NOMO-1 (cell line): ENCODE results near the gene WNT9A.
"Not testable (repeated sequence)": the region's sequence is repeated elsewhere in the genome, so short reads cannot be mapped to it uniquely, and the experiment has no call there.

Experiments
- DNase-seq, 2 experiments: peaks; one replicate each; lab custom pipeline; 2025; ENCODE audit not compliant: unreplicated experiment in 2 of 2; lab: John Stamatoyannopoulos, UW

Gene WNT9A

DNA sequence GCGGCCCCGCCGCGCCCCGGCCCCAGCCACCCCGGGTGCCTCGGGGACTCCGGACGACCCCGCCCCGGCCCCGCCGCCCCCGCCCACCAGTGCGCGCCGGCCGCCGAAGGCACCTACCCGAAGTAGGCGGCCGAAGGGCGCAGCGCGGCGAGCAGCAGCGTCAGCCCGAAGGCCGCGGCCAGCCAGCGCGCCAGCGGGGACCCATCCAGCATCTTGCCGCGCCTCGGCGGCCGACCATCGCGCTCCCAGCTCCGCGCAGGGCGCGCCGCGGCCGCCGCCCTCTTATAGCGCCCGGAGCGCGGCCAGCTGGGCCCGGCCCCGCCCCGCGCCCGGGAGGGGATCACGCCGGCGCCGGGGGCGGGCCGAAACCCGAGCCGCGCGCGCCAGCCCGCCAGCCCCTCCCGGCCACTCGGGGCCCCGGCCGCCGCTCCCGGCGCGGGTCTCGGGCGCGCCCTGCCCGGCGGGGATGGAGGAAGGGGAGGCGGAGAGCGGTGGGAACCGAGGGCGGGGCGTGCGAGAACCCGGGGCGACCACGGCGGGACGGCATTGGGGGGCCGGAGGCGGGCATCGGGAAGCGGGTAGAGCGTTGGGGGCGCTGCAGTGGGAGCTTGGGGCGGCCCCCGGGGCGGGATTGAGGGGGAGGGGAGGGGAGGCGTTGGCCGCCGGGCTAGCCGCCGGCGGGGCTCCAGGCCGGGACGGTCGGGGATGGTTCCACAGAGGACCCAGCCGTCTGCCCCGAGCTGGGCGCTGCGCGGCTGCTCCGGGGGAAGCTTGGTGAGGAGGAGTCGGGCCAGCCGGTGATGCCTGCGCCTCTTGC lies at the start of gene WNT9A:
Gene WNT9A (minus strand): TSS at position 257 of the 817 bp plus-strand sequence. CDS start 45 bp downstream, at position 212.
- DNase-seq = peak; percentile 16 to 22

DNA sequence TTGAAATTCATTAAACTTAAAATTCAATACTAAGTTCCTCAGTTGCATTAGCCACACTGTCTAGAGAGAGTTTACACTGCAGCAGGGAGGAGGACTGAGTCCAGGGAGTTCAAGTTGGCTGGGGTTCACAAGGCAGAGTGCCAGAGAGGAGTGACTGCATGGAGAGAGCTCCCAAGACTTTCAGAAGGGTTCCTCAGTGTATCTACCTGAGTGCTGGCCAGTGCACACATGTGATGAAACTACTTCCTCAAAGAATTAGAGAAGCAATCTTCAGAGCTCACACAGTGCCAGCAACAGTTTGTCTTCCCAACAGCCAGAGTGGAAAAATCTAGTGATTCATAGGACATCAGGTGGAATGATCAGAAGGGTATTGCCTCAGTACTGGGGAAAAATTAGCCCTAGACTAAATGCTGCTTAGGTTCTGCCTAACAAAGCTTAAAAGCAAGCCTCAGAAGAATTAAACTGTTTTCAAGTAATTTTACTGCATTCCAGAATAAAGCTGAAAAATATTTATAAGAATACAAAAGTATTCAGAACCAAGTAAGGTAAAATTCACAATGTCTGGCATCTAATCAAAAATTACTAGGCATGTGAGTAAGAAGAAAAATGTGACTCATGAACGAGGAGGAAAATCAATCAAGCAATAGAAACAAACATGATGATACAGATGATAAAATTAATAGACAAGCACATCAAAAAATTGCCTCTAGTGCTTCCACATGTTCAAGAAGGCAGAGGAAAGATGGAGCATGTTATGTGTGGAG lies 48.6 kb upstream of the WNT9A start:
- no peak for DNase-seq

DNA sequence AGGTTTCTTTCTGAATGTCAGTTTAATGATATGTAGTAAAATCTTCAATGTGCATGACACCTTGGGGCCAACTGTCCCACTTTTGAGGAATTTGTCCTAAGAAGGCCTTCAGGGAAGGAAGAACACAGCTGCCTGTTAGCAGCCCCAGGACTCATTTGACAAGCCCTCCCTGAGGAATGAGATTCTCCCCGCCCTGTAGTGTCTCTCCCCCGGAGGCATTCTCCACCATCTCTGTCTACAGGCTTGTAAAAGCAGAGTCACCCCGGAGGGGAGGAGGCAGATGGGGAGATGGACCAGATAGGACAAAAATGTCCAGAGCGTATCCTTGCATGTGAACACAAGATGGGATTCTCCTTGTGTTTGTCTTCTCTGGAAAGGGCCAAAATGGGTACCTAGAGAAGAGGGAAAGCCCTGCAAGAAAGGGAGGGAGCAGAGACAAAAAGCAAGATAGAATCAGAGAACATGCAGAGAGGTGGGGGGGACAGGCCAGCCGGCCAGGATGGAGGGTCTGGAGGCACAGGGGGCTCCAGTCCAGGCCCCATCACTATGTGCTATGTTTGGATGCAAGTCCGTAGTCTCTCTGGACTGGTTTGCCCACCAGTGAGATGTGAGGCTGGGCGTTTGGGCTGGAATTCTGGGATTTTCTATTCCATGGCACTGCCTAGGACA lies 47.0 kb upstream of the WNT9A start:
- DNase-seq = no peak

DNA sequence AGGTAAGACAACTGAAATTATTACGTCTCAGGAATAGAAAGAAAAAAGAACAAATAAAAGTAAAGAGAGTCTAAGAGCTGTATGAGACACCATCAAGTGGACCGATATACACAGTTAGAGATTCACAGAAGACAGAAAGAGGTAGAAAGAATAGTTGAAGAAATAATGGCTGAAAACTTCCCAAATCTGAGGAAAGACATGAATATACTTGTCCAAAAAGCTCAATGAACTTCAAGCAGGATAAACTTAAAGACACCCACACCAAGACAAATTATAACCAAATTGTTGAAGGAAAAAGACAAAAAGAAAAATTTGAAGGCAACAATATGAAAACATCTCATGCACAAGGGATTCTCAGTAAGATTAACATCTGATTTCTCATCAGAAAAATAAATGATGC lies 39.4 kb upstream of the WNT9A start:
- no peak for DNase-seq

DNA sequence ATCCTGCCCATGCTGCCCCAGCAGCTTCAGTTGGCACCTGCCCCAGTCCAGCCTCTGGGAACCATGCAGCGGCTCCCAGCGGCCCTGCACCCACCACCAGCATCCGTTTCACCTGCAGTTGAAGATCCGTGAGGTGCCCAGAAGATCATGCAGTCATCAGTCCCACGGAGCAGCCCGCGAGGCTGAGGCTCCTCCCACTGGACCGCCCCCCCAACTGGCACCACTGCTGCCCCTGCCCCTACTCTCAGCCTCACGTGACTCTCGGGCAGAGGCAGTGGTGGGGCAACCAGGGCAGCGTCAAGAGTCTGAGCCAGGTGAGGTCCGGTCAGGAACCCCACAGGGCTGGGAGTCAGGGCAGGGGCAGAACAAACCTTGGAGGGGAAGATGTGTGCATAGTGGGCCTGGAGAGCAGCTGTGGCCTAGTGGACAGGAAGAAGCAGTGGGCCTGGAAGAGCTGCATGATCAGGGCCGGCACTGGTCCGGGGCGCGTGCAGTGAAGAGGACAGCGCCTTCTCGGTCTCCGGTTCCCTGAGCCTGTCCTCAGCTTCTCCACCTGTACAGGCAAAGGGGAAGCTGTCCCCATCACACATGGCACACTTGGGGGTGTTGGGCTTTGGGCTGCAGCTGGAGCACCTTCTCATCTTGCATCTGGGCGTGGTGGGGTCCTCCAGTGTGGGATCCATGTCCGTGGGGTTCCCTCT lies 28.0 kb upstream of the WNT9A start:
- not testable (repeated sequence) for DNase-seq

DNA sequence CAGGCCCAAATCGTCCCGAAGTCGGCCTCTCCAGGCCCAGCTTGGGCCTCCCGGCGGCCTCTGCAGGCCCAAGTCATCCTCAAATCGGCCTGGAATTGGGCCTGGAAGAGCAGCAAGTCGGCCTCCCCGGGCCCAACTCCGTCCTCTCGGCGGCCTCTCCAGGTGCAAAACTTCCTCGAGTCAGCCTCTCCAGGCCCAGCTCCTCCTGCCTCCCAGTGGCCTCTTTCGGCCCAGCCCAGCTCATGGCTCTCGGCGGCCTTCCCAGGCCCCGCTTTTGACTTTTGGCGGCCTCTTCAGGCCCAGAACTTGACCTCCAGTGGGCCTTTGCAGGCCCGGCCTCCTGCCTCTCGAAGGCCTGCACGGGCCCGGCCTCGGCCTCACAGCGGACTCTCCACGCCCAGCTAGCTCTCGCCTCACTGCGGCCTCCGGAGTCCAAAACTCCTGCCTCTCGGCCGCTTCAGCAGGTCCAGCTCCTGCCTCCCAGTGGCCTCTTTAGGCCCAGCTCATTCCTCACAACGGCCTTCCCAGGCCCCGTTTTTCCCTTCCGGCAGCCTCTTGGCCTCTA lies 26.1 kb upstream of the WNT9A start:
- DNase-seq = not testable (repeated sequence)

DNA sequence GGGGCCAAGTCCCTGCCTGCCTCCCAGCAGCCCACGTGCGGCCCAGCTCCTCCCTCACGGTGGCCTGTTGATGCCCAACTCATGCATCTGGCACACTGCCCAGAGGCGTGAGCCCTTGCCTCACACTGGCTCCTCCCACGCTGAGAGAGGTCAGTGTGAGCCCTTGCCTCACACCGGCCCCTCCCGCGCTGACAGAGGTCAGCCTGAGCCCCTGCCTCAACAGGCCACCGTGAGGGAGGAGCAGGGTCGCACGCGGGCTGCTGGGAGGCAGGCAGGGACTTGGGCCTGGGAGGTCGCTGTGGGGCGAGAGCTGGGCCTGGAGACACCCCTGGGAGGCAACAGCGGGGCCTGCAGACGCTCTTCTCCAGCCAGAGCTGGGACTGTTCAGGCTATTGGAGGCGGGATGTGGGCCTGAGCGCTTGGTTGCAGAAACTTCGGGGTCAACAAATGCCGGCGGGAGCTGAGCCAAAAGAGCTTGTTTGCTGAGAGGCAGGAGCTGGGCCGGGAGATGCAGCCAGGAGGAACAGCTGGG lies 25.2 kb upstream of the WNT9A start:
- not testable (repeated sequence) for DNase-seq

DNA sequence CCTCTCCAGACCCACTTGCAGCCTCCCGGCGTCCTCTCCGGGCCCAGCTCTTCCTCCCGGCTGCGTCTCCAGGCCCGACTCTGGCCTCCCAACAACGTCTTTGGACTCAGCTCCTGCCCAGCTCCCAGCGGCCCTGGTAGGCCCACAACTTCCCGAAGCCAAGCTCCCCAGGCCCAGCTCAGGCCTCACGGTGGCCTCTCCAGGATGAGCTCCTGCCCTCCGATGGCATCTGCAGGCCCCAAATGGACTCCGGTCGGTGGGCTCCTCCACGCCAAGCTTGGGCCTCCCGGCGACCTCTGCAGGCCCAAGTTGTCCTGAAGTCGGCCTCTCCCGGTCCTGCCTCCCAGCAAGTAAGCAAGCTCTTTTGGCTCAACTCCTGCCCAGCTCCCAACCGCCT lies 24.5 kb upstream of the WNT9A start:
- DNase-seq = not testable (repeated sequence)

DNA sequence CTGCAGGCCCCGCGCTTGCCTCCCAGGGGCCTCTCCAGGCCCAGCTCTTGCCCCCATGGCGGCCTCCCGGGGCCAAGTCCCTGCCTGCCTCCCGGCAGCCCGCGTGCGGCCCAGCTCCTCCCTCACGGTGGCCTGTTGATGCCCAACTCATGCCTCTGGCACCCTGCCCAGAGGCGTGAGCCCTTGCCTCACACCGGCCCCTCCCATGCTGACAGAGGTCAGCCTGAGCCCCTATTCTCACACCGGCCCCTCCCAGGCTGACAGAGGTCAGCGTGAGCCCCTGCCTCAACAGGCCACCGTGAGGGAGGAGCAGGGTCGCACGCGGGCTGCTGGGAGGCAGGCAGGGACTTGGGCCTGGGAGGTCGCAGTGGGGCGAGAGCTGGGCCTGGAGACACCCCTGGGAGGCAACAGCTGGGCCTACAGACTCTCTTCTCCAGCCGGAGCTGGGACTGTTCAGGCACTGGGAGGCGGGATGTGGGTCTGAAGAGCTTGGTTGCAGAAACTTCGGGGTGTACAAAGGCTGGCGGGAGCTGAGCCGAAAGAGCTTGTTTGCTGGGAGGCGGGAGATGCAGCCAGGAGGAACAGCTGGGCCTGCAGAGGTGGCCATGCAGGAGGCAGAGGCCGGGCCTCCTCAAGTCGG lies 24.0 kb upstream of the WNT9A start:
- not testable (repeated sequence) for DNase-seq

DNA sequence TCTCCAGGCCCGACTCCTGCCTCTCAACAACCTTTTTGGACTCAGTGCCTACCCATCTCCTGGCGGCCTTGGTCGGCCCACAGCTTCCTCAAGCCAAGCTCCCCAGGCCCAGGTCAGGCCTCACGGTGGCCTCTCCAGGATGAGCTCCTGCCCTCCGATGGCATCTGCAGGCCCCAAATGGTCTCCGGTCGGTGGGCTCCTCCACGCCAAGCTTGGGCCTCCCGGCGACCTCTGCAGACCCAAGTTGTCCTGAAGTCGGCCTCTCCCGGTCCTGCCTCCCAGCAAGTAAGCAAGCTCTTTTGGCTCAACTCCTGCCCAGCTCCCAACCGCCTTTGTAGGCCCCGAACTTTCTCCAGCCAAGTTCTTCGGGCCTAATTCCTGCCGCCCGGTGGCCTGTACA lies 23.5 kb upstream of the WNT9A start:
- not testable (repeated sequence) for DNase-seq

GRCh38 chr1:227970076-227970995 lies 22.6 kb upstream of the WNT9A start:
- not testable (repeated sequence) for DNase-seq

- not testable (repeated sequence) for DNase-seq
Observed at GRCh38 chr1:227967815-227968214, 20.1 kb upstream of the WNT9A start.

GRCh38 chr1:227966733-227967132 lies 19.0 kb upstream of the WNT9A start:
- not testable (repeated sequence) for DNase-seq

DNA sequence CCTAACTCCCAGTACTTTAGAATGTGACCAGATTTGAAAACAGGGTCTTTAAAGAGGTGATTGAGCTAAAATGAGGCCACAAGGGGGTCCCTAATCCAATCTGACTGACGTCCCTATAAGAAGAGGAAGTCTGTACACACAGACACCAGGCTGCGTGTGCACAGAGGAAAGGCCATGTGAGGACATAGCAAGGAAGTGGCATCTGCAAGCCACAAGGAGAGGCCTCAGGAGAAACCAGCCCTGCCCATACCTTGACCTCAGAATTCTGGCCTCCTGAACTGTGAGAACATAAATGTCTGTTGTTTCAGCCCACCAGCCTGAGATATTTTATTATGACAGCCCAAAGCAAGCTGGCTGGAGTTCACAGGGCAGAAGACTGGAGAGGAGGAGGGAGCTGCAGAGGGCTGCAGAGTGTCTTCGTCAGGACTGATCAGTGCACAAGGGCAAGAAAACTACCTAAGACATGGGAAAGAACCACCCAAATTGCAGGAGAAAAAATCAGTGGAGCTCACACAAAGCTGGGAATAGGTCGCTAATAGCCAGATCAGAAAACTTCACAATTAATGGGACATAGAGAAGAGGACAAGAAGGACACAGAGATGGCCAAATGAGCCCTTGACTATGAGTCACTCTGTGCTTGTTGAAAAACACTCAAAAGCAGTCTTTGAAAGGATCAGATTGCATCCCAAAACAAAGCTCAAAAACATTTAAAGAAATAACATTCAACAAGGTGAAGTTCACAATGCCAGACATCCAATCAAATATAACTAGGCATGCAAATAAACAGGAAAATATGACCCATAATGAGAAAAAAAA lies 14.1 kb upstream of the WNT9A start:
- DNase-seq = peak; percentile 50 to 77

DNA sequence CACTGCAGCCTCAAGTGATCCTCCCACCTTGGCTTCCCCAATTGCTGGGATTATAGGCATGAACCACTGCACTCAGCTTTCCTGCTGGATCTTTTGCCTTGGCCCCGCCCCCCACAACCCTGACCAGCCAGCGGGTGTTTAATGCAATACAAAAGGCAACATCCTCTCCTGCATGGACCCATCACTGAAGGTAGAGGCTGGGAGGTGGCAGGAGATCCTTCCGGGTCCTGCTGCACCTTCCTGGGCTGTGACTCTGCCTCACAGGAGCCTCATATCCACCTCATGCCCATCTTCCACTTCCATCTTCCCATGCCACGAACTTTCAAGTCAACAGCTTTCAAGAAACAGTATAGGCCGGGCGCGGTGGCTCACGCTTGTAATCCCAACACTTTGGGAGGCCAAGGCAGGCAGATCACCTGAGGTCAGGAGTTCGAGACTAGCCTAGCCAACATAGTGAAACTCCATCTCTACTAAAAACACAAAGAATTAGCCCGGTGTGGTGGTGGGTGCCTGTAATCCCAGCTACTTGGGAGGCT lies 11.7 kb upstream of the WNT9A start:
- DNase-seq = no peak

DNA sequence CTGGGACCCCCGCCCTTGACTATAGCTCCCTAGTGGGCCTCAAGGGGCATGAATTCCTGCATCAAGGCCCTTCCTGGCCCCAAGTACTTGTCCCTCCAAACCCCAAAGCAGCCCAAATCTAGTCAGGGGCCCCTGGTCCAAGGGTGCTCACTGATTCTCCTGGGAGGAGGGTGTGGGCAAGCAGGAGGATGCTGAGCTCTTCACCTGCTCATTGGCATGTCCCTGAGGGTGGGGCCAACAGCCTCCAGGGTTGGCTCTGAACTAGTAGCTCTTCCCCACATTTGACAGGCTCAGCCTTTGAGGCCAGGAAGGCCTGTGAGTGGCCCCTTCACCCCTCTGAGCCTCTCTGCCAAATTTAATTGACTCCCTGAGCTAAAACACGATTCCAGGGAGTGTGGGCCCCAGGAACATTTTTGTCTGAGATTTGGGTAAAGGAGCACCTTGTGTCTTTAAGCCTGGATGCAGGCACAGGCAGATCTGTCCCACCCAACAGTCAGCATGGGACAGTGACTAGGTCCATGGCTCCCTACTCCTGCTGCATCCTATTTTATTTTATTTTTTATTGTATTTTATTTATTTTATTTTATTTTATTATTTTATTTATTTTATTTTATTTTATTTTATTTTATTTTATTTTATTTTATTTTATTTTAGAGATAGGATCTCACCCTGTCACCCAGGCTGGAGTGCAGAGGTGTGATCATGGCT lies 11.0 kb upstream of the WNT9A start:
- DNase-seq = no peak

- no peak for DNase-seq
Observed at GRCh38 chr1:227955808-227956207, 8.1 kb upstream of the WNT9A start.
